BLaER1 (cell line): ENCODE measurements around the gene KCNIP4.

Source experiments
- H3K27ac ChIP-seq: shearing (Covaris generic); formaldehyde crosslinking; 2 replicates; pipeline ENCODE4 v1.8.1; 2022
- H3K27me3 ChIP-seq: shearing (Covaris generic); formaldehyde crosslinking; 2 replicates; pipeline ENCODE4 v1.8.1; 2022
- H3K36me3 ChIP-seq: shearing (Covaris generic); formaldehyde crosslinking; 2 replicates; pipeline ENCODE4 v1.8.1; 2022
- H3K4me1 ChIP-seq: shearing (Covaris generic); formaldehyde crosslinking; 2 replicates; pipeline ENCODE4 v1.8.1; 2022
- H3K4me2 ChIP-seq: shearing (Covaris generic); formaldehyde crosslinking; 2 replicates; pipeline ENCODE4 v1.8.1; 2022
- H3K4me3 ChIP-seq: shearing (Covaris generic); formaldehyde crosslinking; 2 replicates; pipeline ENCODE4 v1.8.1; 2022
- H3K9ac ChIP-seq: shearing (Covaris generic); formaldehyde crosslinking; 2 replicates; pipeline ENCODE4 v1.8.1; 2022
- H3K9me3 ChIP-seq: shearing (Covaris generic); formaldehyde crosslinking; 2 replicates; pipeline ENCODE4 v1.8.1; 2022
- H4K20me1 ChIP-seq: shearing (Covaris generic); formaldehyde crosslinking; 2 replicates; pipeline ENCODE4 v1.8.1; 2022
- Cebpa-rat ChIP-seq: shearing (Covaris generic); IDR thresholded peaks from 2 replicates; pipeline ENCODE4 v1.8.1; 2022

KCNIP4 gene

GRCh38 chr4:21136051-21136630 lies 812.4 kb downstream of the KCNIP4 start:
- H3K9me3 ChIP-seq: no peaks in the 10 kb centered on the region
- no peak overlapping the region for H3K9ac ChIP-seq

GRCh38 chr4:21134994-21135393 lies 813.6 kb downstream of the KCNIP4 start:
- H3K27me3 ChIP-seq: no peaks in the 10 kb centered on the region
- H3K4me3 ChIP-seq: no peak overlapping the region

More at GRCh38 chr4:21136051-21136630, 812.4 kb downstream of the KCNIP4 start:
- H4K20me1 ChIP-seq: no peaks in the 10 kb centered on the region
- no peaks in the 10 kb centered on the region for H3K27me3 ChIP-seq
- no peak overlapping the region for H3K4me2 ChIP-seq
- H3K4me3 ChIP-seq: no peak overlapping the region
- no peak overlapping the region for H3K27ac ChIP-seq
- no peak for TF ChIP-seq Cebpa-rat
- H3K4me1 ChIP-seq: no peaks in the 10 kb centered on the region
- no peaks in the 10 kb centered on the region for H3K36me3 ChIP-seq

GRCh38 chr4:21130606-21131005 lies 818.0 kb downstream of the KCNIP4 start:
- Histone ChIP-seq H3K4me1 (no peaks in the 10 kb centered on the region), H4K20me1 (no peaks in the 10 kb centered on the region), H3K36me3 (no peaks in the 10 kb centered on the region), H3K4me3 (no peak overlapping the region), H3K9me3 (no peaks in the 10 kb centered on the region), H3K27ac (no peak overlapping the region), H3K9ac (no peak overlapping the region), H3K4me2 (no peak overlapping the region), H3K27me3 (no peaks in the 10 kb centered on the region)
- TF ChIP-seq Cebpa-rat: no peak

More at GRCh38 chr4:21134994-21135393, 813.6 kb downstream of the KCNIP4 start:
- no peaks in the 10 kb centered on the region for H3K9me3 ChIP-seq
- no peaks in the 10 kb centered on the region for H3K4me1 ChIP-seq
- no peak overlapping the region for H3K27ac ChIP-seq
- no peak for TF ChIP-seq Cebpa-rat
- H3K4me2 ChIP-seq: no peak overlapping the region
- no peaks in the 10 kb centered on the region for H3K36me3 ChIP-seq
- H3K9ac ChIP-seq: no peak overlapping the region
- H4K20me1 ChIP-seq: no peaks in the 10 kb centered on the region

GRCh38 chr4:21126014-21126512 lies 822.5 kb downstream of the KCNIP4 start:
- no peaks in the 10 kb centered on the region for H4K20me1 ChIP-seq
- TF ChIP-seq Cebpa-rat: no peak
- no peak overlapping the region for H3K27ac ChIP-seq
- H3K4me2 ChIP-seq: no peak overlapping the region
- no peaks in the 10 kb centered on the region for H3K27me3 ChIP-seq
- no peaks in the 10 kb centered on the region for H3K36me3 ChIP-seq
- no peaks in the 10 kb centered on the region for H3K4me1 ChIP-seq
- no peak overlapping the region for H3K4me3 ChIP-seq
- no peaks in the 10 kb centered on the region for H3K9me3 ChIP-seq
- H3K9ac ChIP-seq: no peak overlapping the region

GRCh38 chr4:21118301-21118700 lies 830.3 kb downstream of the KCNIP4 start:
- H3K9me3 ChIP-seq: no peaks in the 10 kb centered on the region
- no peaks in the 10 kb centered on the region for H4K20me1 ChIP-seq
- no peak overlapping the region for H3K27ac ChIP-seq
- no peaks in the 10 kb centered on the region for H3K4me1 ChIP-seq
- no peaks in the 10 kb centered on the region for H3K27me3 ChIP-seq
- H3K9ac ChIP-seq: no peak overlapping the region
- H3K4me2 ChIP-seq: no peak overlapping the region
- no peaks in the 10 kb centered on the region for H3K36me3 ChIP-seq
- TF ChIP-seq Cebpa-rat: no peak
- H3K4me3 ChIP-seq: no peak overlapping the region

GRCh38 chr4:21117541-21118180 lies 830.9 kb downstream of the KCNIP4 start:
- H3K9me3 ChIP-seq: no peaks in the 10 kb centered on the region
- no peak overlapping the region for H3K9ac ChIP-seq
- no peak overlapping the region for H3K4me3 ChIP-seq
- no peak overlapping the region for H3K4me2 ChIP-seq
- H3K27me3 ChIP-seq: no peaks in the 10 kb centered on the region
- H4K20me1 ChIP-seq: no peaks in the 10 kb centered on the region
- no peak for TF ChIP-seq Cebpa-rat
- H3K36me3 ChIP-seq: no peaks in the 10 kb centered on the region
- no peak overlapping the region for H3K27ac ChIP-seq
- H3K4me1 ChIP-seq: no peaks in the 10 kb centered on the region

- Histone ChIP-seq H3K4me3 (no peak overlapping the region), H3K36me3 (no peaks in the 10 kb centered on the region), H3K27ac (no peak overlapping the region), H3K4me1 (no peaks in the 10 kb centered on the region), H4K20me1 (no peaks in the 10 kb centered on the region), H3K27me3 (no peaks in the 10 kb centered on the region), H3K9ac (no peak overlapping the region), H3K4me2 (no peak overlapping the region), H3K9me3 (no peaks in the 10 kb centered on the region)
- TF ChIP-seq Cebpa-rat: no peak
Observed at GRCh38 chr4:21113496-21114223, 834.9 kb downstream of the KCNIP4 start.

- Histone ChIP-seq H3K36me3 (no peaks in the 10 kb centered on the region), H3K27ac (no peak overlapping the region), H3K4me3 (no peak overlapping the region), H3K9me3 (no peaks in the 10 kb centered on the region), H3K9ac (no peak overlapping the region), H4K20me1 (no peaks in the 10 kb centered on the region), H3K4me2 (peak overlapping the region; percentile 52), H3K27me3 (no peaks in the 10 kb centered on the region), H3K4me1 (peaks cover 15% of the 10 kb centered on the region)
- no peak for TF ChIP-seq Cebpa-rat
Observed at GRCh38 chr4:21102667-21103066, 845.9 kb downstream of the KCNIP4 start.

- H3K9ac ChIP-seq: no peak overlapping the region
- H3K4me1 ChIP-seq: peaks cover 21% of the 10 kb centered on the region
Observed at GRCh38 chr4:21097865-21098264, 850.7 kb downstream of the KCNIP4 start.

GRCh38 chr4:21097026-21097425 lies 851.5 kb downstream of the KCNIP4 start:
- no peaks in the 10 kb centered on the region for H4K20me1 ChIP-seq
- no peaks in the 10 kb centered on the region for H3K27me3 ChIP-seq
- H3K36me3 ChIP-seq: no peaks in the 10 kb centered on the region
- no peak for TF ChIP-seq Cebpa-rat
- no peak overlapping the region for H3K9ac ChIP-seq
- H3K4me1 ChIP-seq: peaks cover 12% of the 10 kb centered on the region
- H3K9me3 ChIP-seq: no peaks in the 10 kb centered on the region
- H3K27ac ChIP-seq: no peak overlapping the region
- no peak overlapping the region for H3K4me2 ChIP-seq
- H3K4me3 ChIP-seq: no peak overlapping the region

More at GRCh38 chr4:21097865-21098264, 850.7 kb downstream of the KCNIP4 start:
- no peaks in the 10 kb centered on the region for H4K20me1 ChIP-seq
- H3K27me3 ChIP-seq: no peaks in the 10 kb centered on the region
- TF ChIP-seq Cebpa-rat: no peak
- no peaks in the 10 kb centered on the region for H3K9me3 ChIP-seq
- no peak overlapping the region for H3K4me3 ChIP-seq
- no peak overlapping the region for H3K27ac ChIP-seq
- no peaks in the 10 kb centered on the region for H3K36me3 ChIP-seq
- no peak overlapping the region for H3K4me2 ChIP-seq
